ENCODE measurements around the gene GNAL.
"Not testable (repeated sequence)": the region's sequence is repeated elsewhere in the genome, so short reads cannot be mapped to it uniquely, and the experiment has no call there.

Gene GNAL

GRCh38 chr18:11906926-11907874, 218.1 kb downstream of the GNAL start:
- H3K9me3 ChIP-seq (ENCODE audit: control insufficient read depth, low read length), result no peaks in the 10 kb centered on the region
- H3K27ac ChIP-seq (ENCODE audit: insufficient read depth, low read length, poor library complexity, severe bottlenecking), result peak overlapping the region; percentile 90
- peaks cover 8% of the 10 kb centered on the region for H3K4me1 ChIP-seq (ENCODE audit: control insufficient read depth, insufficient read depth, low read length, poor library complexity, severe bottlenecking)
- peaks cover 17% of the 10 kb centered on the region for H3K36me3 ChIP-seq (ENCODE audit: control insufficient read depth, insufficient read depth, low read length)
- no peaks in the 10 kb centered on the region for H3K27me3 ChIP-seq (replicated peaks; ENCODE audit: control insufficient read depth, insufficient read depth, low read length, poor library complexity, severe bottlenecking)
- no peak for DNase-seq
- H3K4me3 ChIP-seq (ENCODE audit: insufficient read depth, low read depth, low read length, poor library complexity, severe bottlenecking), result peak overlapping the region; percentile 83

DNA sequence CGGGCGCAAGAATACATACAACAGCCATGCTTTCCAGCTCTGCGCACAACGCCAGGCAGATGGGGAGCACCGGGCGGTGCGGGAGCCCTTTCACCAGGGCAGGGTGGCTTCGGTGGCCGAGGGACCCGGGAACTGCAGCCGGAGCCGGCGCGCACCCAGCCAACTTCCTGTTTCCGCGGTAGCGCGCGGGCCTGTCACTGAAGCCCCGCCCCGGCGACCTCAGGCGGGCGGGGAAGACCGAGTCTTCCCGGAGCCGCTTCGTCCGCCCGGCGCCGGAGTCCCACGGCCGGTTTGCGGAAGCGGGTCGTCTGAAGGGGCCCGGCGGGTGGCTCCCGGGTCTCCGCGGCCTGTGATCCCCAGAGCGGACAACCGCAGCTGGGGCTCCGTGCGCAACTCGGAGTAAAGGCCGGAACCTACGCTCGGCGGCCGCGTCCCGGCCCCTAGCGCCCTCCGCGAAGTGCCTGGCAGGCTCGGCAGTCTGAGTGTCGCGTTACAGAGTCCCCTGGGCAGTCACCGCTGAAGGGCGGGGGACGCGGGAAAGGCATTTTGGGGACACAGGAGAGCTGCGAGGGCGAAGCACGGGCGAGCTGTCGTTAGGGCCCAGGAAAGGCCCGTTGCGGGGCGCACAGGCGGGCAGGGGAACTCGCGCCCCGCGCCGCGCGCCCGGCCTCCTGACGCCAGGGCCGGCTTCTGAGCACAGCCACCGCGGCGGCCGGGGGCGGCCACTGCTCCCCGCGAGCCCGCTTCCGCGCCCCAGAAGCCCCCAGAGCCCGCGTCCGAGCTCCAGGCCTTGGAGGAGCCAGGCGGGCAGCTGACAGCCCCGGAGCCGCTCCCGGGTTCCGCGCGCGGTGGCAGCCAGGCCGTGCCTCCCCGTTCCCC, 219.4 kb downstream of the GNAL start, which contains the start of gene MPPE1:
Gene MPPE1 (minus strand): TSS at position 136 of the 879 bp plus-strand sequence. CDS start 11,053 bp downstream, outside the sequence.
- Histone ChIP-seq H3K9me3 (ENCODE audit: control insufficient read depth, low read length) (no peaks in the 10 kb centered on the region), H3K27me3 (replicated peaks; ENCODE audit: control insufficient read depth, insufficient read depth, low read length, poor library complexity, severe bottlenecking) (no peaks in the 10 kb centered on the region), H3K4me1 (ENCODE audit: control insufficient read depth, insufficient read depth, low read length, poor library complexity, severe bottlenecking) (peaks cover 8% of the 10 kb centered on the region), H3K4me3 (ENCODE audit: insufficient read depth, low read depth, low read length, poor library complexity, severe bottlenecking) (peak within 1 kb of the TSS; percentile 83), H3K27ac (ENCODE audit: insufficient read depth, low read length, poor library complexity, severe bottlenecking) (peak within 1 kb of the TSS; percentile 90), H3K36me3 (ENCODE audit: control insufficient read depth, insufficient read depth, low read length) (peaks cover 8% of the 10 kb centered on the region)
- DNase-seq, result peak; percentile 70 to 78 (median 75)

GRCh38 chr18:11909061-11909455, 220.0 kb downstream of the GNAL start:
- Histone ChIP-seq H3K36me3 (ENCODE audit: control insufficient read depth, insufficient read depth, low read length) (peaks cover 8% of the 10 kb centered on the region), H3K4me3 (ENCODE audit: insufficient read depth, low read depth, low read length, poor library complexity, severe bottlenecking) (peak overlapping the region; percentile 83), H3K9me3 (ENCODE audit: control insufficient read depth, low read length) (no peaks in the 10 kb centered on the region), H3K27me3 (replicated peaks; ENCODE audit: control insufficient read depth, insufficient read depth, low read length, poor library complexity, severe bottlenecking) (no peaks in the 10 kb centered on the region), H3K27ac (ENCODE audit: insufficient read depth, low read length, poor library complexity, severe bottlenecking) (peak overlapping the region; percentile 90), H3K4me1 (ENCODE audit: control insufficient read depth, insufficient read depth, low read length, poor library complexity, severe bottlenecking) (peaks cover 8% of the 10 kb centered on the region)
- no peak for DNase-seq

DNA sequence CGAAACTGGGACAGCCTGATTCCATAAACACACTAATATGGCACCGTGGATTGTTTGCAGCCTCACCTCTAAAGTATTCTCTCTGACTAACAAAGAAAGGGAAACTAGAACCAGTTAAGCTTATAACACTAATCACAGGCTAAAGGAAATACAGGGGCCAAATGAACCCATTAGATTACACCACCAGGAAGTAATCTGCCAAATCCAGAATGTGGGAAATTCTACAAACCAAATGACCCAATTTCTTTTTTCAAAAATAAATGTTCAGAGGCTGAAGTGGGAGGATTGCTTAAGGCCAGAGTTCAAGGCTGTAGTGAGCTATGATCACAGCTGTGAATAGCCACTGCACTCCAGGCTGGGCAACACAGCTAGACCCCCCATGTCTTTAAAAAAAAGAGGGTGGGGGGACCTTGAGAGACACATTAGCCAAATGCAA, 220.5 kb downstream of the GNAL start:
- Histone ChIP-seq H3K9me3 (ENCODE audit: control insufficient read depth, low read length) (no peaks in the 10 kb centered on the region), H3K27me3 (replicated peaks; ENCODE audit: control insufficient read depth, insufficient read depth, low read length, poor library complexity, severe bottlenecking) (no peaks in the 10 kb centered on the region), H3K36me3 (ENCODE audit: control insufficient read depth, insufficient read depth, low read length) (peaks cover 8% of the 10 kb centered on the region), H3K4me3 (ENCODE audit: insufficient read depth, low read depth, low read length, poor library complexity, severe bottlenecking) (no peak overlapping the region), H3K27ac (ENCODE audit: insufficient read depth, low read length, poor library complexity, severe bottlenecking) (peak overlapping the region; percentile 90), H3K4me1 (ENCODE audit: control insufficient read depth, insufficient read depth, low read length, poor library complexity, severe bottlenecking) (peaks cover 8% of the 10 kb centered on the region)
- no peak for DNase-seq

GRCh38 chr18:11916880-11917279, 227.8 kb downstream of the GNAL start:
- not testable (repeated sequence) for H3K36me3 ChIP-seq (ENCODE audit: control insufficient read depth, insufficient read depth, low read length); DNase-seq; H3K4me3 ChIP-seq (ENCODE audit: insufficient read depth, low read depth, low read length, poor library complexity, severe bottlenecking); H3K9me3 ChIP-seq (ENCODE audit: control insufficient read depth, low read length); H3K27ac ChIP-seq (ENCODE audit: insufficient read depth, low read length, poor library complexity, severe bottlenecking); H3K27me3 ChIP-seq (replicated peaks; ENCODE audit: control insufficient read depth, insufficient read depth, low read length, poor library complexity, severe bottlenecking); H3K4me1 ChIP-seq (ENCODE audit: control insufficient read depth, insufficient read depth, low read length, poor library complexity, severe bottlenecking)

DNA sequence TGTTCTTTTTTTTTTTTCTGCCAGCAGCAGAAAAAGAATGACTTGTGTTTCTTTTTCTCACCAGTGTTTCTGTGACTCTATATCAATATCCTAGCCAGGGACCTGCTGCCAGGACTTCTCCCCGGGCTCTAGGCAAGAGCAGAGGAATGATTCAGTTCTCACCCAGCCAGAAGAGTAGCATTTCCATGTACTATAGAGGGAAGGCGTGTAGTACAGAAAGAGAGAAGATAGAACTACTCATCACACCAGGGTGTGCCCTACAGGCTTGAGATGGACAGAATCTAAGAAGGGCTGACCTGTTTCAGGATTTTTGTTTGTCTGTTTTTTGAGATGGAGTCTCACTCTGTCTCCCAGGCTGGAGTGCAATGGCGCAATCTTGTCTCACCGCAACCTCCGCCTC, 230.5 kb downstream of the GNAL start:
- not testable (repeated sequence) for H3K9me3 ChIP-seq (ENCODE audit: control insufficient read depth, low read length); H3K27me3 ChIP-seq (replicated peaks; ENCODE audit: control insufficient read depth, insufficient read depth, low read length, poor library complexity, severe bottlenecking); H3K4me3 ChIP-seq (ENCODE audit: insufficient read depth, low read depth, low read length, poor library complexity, severe bottlenecking); H3K27ac ChIP-seq (ENCODE audit: insufficient read depth, low read length, poor library complexity, severe bottlenecking); DNase-seq; H3K36me3 ChIP-seq (ENCODE audit: control insufficient read depth, insufficient read depth, low read length); H3K4me1 ChIP-seq (ENCODE audit: control insufficient read depth, insufficient read depth, low read length, poor library complexity, severe bottlenecking)

- no peaks in the 10 kb centered on the region for H3K9me3 ChIP-seq (ENCODE audit: control insufficient read depth, low read length)
- no peak for DNase-seq
- no peaks in the 10 kb centered on the region for H3K27me3 ChIP-seq (replicated peaks; ENCODE audit: control insufficient read depth, insufficient read depth, low read length, poor library complexity, severe bottlenecking)
- H3K36me3 ChIP-seq (ENCODE audit: control insufficient read depth, insufficient read depth, low read length), result no peaks in the 10 kb centered on the region
- no peak overlapping the region for H3K4me3 ChIP-seq (ENCODE audit: insufficient read depth, low read depth, low read length, poor library complexity, severe bottlenecking)
- no peak overlapping the region for H3K27ac ChIP-seq (ENCODE audit: insufficient read depth, low read length, poor library complexity, severe bottlenecking)
- H3K4me1 ChIP-seq (ENCODE audit: control insufficient read depth, insufficient read depth, low read length, poor library complexity, severe bottlenecking), result no peaks in the 10 kb centered on the region
Measured at GRCh38 chr18:11923450-11923849, 234.4 kb downstream of the GNAL start.

DNA sequence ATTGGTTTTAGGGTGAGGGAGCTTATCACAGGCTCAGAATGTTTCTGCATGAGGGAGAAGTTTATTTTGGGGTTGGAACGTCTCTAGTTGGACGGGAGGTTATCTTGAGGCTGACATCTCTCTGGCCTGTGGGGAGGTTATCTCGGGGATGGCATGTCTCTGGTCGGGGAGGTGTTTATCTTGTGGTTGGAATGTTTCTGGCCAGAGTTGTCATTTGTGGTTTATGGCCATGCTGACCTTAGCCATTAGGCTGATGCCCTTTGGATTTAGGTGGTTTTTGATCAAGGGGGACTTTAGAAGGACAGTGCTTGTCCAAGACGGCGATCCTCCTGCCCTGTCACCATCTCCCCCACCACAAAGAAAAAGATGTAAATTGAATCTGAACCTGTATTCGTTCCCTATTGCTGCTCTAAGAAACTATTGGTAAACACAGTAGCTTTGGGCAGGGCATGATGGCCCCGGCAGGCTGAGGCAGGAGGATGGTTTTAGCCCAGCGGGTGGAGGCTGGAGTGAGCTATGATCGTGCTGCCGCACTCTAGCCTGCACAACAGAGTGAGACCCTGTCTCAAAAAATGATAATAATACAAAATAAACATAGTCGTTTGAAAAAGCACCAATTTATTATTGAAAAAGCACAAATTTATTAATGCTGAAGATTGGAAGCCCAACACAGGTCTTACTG, 236.9 kb downstream of the GNAL start:
- H3K4me1 ChIP-seq (ENCODE audit: control insufficient read depth, insufficient read depth, low read length, poor library complexity, severe bottlenecking), result no peaks in the 10 kb centered on the region
- no peak overlapping the region for H3K27ac ChIP-seq (ENCODE audit: insufficient read depth, low read length, poor library complexity, severe bottlenecking)
- no peak for DNase-seq
- H3K27me3 ChIP-seq (replicated peaks; ENCODE audit: control insufficient read depth, insufficient read depth, low read length, poor library complexity, severe bottlenecking), result no peaks in the 10 kb centered on the region
- H3K9me3 ChIP-seq (ENCODE audit: control insufficient read depth, low read length), result no peaks in the 10 kb centered on the region
- H3K36me3 ChIP-seq (ENCODE audit: control insufficient read depth, insufficient read depth, low read length), result no peaks in the 10 kb centered on the region
- H3K4me3 ChIP-seq (ENCODE audit: insufficient read depth, low read depth, low read length, poor library complexity, severe bottlenecking), result no peak overlapping the region

- Histone ChIP-seq H3K27me3 (replicated peaks; ENCODE audit: control insufficient read depth, insufficient read depth, low read length, poor library complexity, severe bottlenecking) (no peaks in the 10 kb centered on the region), H3K4me3 (ENCODE audit: insufficient read depth, low read depth, low read length, poor library complexity, severe bottlenecking) (no peak overlapping the region), H3K36me3 (ENCODE audit: control insufficient read depth, insufficient read depth, low read length) (no peaks in the 10 kb centered on the region), H3K27ac (ENCODE audit: insufficient read depth, low read length, poor library complexity, severe bottlenecking) (no peak overlapping the region), H3K4me1 (ENCODE audit: control insufficient read depth, insufficient read depth, low read length, poor library complexity, severe bottlenecking) (no peaks in the 10 kb centered on the region), H3K9me3 (ENCODE audit: control insufficient read depth, low read length) (no peaks in the 10 kb centered on the region)
- DNase-seq, result no peak
Measured at GRCh38 chr18:11927497-11927896, 238.4 kb downstream of the GNAL start.

Data from effector memory CD4-positive, alpha-beta T cell (primary cell).